HepG2 (cell line): ENCODE results near the gene CKMT2. TPM values are rescaled to one million over a fixed set of nuclear protein-coding genes. Genes with fewer than 3 reads are reported as not detected.
A peak's percentile ranks its signal among the peaks of the same experiment; 100 is the strongest.

Experiments
- BCL6 ChIP-seq: IDR thresholded peaks from 2 replicates; pipeline ENCODE4 v1.6.1; 2016; ENCODE audit warnings: missing genetic modification reagents, missing compliant biosample characterization
- CREB3 ChIP-seq: sonication (generic); formaldehyde crosslinking; IDR thresholded peaks from 2 replicates; pipeline ENCODE4 v1.5.0; 2020; ENCODE audit warnings: missing genetic modification reagents
- E2F2 ChIP-seq: sonication (generic); formaldehyde crosslinking; IDR thresholded peaks from 2 replicates; pipeline ENCODE4 v1.4.0; 2020; ENCODE audit warnings: missing genetic modification reagents, borderline replicate concordance
- FOXK1 ChIP-seq: sonication (generic); formaldehyde crosslinking; IDR thresholded peaks from 2 replicates; pipeline ENCODE4 v1.4.0; 2020; ENCODE audit warnings: low read depth, missing genetic modification reagents, borderline replicate concordance
- HDAC1 ChIP-seq: sonication (generic); formaldehyde crosslinking; IDR thresholded peaks from 2 replicates; pipeline ENCODE4 v1.5.1; 2020; ENCODE audit warnings: mild to moderate bottlenecking, missing genetic modification reagents
- HNF4A ChIP-seq: sonication (generic); formaldehyde crosslinking; IDR thresholded peaks from 2 replicates; pipeline ENCODE4 v1.4.0; 2020; ENCODE audit warnings: missing genetic modification reagents
- IKZF1 ChIP-seq: fragments of 450-650 bp; IDR thresholded peaks from 2 replicates; pipeline ENCODE4 v1.7.1; 2016
- IRF1 ChIP-seq: sonication (generic); formaldehyde crosslinking; IDR thresholded peaks from 2 replicates; pipeline ENCODE4 v1.4.0; 2020; ENCODE audit warnings: low read depth, mild to moderate bottlenecking, missing genetic modification reagents
- KAT8 ChIP-seq: IDR thresholded peaks from 2 replicates; pipeline ENCODE4 v1.6.1; 2016; ENCODE audit warnings: missing genetic modification reagents, missing compliant biosample characterization
- REXO4 ChIP-seq: sonication (generic); formaldehyde crosslinking; IDR thresholded peaks from 2 replicates; pipeline ENCODE4 v1.8.0; 2022; ENCODE audit warnings: missing genetic modification reagents, mild to moderate bottlenecking, borderline replicate concordance
- U2AF2 ChIP-seq: fragments of 200-400 bp; formaldehyde crosslinking; IDR thresholded peaks from 2 replicates; pipeline ENCODE4 v1.6.1; 2017; ENCODE audit warnings: low read depth, mild to moderate bottlenecking, low read length
- XBP1 ChIP-seq: sonication (generic); formaldehyde crosslinking; IDR thresholded peaks from 2 replicates; pipeline ENCODE4 v1.5.0; 2020; ENCODE audit warnings: missing genetic modification reagents
- ZFP36L2 ChIP-seq: sonication (generic); formaldehyde crosslinking; IDR thresholded peaks from 2 replicates; pipeline ENCODE4 v1.4.0; 2020; ENCODE audit warnings: missing genetic modification reagents
- ZNF343 ChIP-seq: sonication (generic); formaldehyde crosslinking; IDR thresholded peaks from 2 replicates; pipeline ENCODE4 v1.4.0; 2020; ENCODE audit warnings: mild to moderate bottlenecking, missing genetic modification reagents
- ZNF44 ChIP-seq: sonication (generic); formaldehyde crosslinking; IDR thresholded peaks from 2 replicates; pipeline ENCODE4 v1.5.1; 2020; ENCODE audit warnings: mild to moderate bottlenecking, missing genetic modification reagents
- ZNF468 ChIP-seq: sonication (generic); formaldehyde crosslinking; IDR thresholded peaks from 2 replicates; pipeline ENCODE4 v1.8.0; 2022; ENCODE audit warnings: mild to moderate bottlenecking, moderate library complexity, missing genetic modification reagents
- ZNF543 ChIP-seq: sonication (generic); formaldehyde crosslinking; IDR thresholded peaks from 2 replicates; pipeline ENCODE4 v1.4.0; 2020; ENCODE audit warnings: mild to moderate bottlenecking, missing genetic modification reagents
- polyA plus RNA-seq, 8 experiments: library from polyadenylated mRNA; depleted of rRNA in 3 of 8; stranded (reverse) in 7 of 8; unstranded in 1 of 8; fragments of >200 nt; fragmentation: Illumina TruSeq in 4 of 8; extraction: Trizol in 4 of 8; gene quantifications; 2 replicates each; pipeline versions ENCODE4 v1.2.1 to v1.2.3, GENCODE V29; 2011 to 2016; ENCODE audit warnings: low read depth in 4 of 8, missing spikeins in 1 of 8, mixed read lengths in 1 of 8; ENCODE audit not compliant: insufficient read depth in 1 of 8
- total RNA-seq, 5 experiments: library from RNA; depleted of rRNA; stranded (reverse); fragments of >200 nt; fragmentation: Illumina TruSeq; extraction: Trizol; gene quantifications; 2 replicates each; pipeline ENCODE4 v1.2.3, GENCODE V29; 2016; ENCODE audit warnings: low read depth in 1 of 5
- TF ChIP-seq, protein P1 (sequence below), 2 experiments: sonication (generic) in 1 of 2; formaldehyde crosslinking in 1 of 2; IDR thresholded peaks; 2 replicates each; pipeline versions ENCODE4 v1.5.1 to v1.6.1; 2011 to 2020; ENCODE audit warnings: borderline replicate concordance in 1 of 2, low read depth in 1 of 2, low read length in 1 of 2, mild to moderate bottlenecking in 1 of 2, missing genetic modification reagents in 1 of 2, moderate library complexity in 1 of 2

The CKMT2 gene
- total and polyA plus RNA-seq, 2 of the 13 experiments (the other 11 are each of a cell fraction or from before 2014, with no cell fraction given): 1.2 to 8.8 TPM

GRCh38 chr5:81301271-81302015 lies 68.3 kb downstream of the CKMT2 start, which contains the start of gene ZCCHC9 (continued):
- no peak for TF ChIP-seq E2F2 (CRISPR knock-in tag)
- peak; percentile 17; the same call in 1 of the 2 replicates for TF ChIP-seq HNF4A
- no peak for TF ChIP-seq IRF1 (CRISPR knock-in tag)
- TF ChIP-seq IKZF1: no peak
- peak; percentile 58; the same call in 1 of the 2 replicates for TF ChIP-seq ZNF44 (CRISPR knock-in tag)
- peak; percentile 38; the same call in 1 of the 2 replicates for TF ChIP-seq ZNF343 (CRISPR knock-in tag)
- no peak for TF ChIP-seq U2AF2
- TF ChIP-seq, protein P1, sequence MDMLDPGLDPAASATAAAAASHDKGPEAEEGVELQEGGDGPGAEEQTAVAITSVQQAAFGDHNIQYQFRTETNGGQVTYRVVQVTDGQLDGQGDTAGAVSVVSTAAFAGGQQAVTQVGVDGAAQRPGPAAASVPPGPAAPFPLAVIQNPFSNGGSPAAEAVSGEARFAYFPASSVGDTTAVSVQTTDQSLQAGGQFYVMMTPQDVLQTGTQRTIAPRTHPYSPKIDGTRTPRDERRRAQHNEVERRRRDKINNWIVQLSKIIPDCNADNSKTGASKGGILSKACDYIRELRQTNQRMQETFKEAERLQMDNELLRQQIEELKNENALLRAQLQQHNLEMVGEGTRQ (IDR thresholded peaks at IDR 0.05; ENCODE audit: low read depth, low read length): no peak
- TF ChIP-seq, protein P1 (CRISPR knock-in tag; IDR thresholded peaks at IDR 0.05; ENCODE audit: borderline replicate concordance): no peak
- TF ChIP-seq ZNF543 (CRISPR knock-in tag): no peak; the same call in 1 of the 2 replicates
- TF ChIP-seq FOXK1 (CRISPR knock-in tag): peak; percentile 89; the same call in 1 of the 2 replicates
- TF ChIP-seq XBP1 (CRISPR knock-in tag): no peak
- TF ChIP-seq HDAC1 (CRISPR knock-in tag): peak; percentile 98
- TF ChIP-seq KAT8 (CRISPR knock-in tag): peak; percentile 97
- peak; percentile 47; the same call in 1 of the 2 replicates for TF ChIP-seq BCL6 (CRISPR knock-in tag)
- TF ChIP-seq ZFP36L2 (CRISPR knock-in tag): no peak
- no peak for TF ChIP-seq CREB3 (CRISPR knock-in tag)
- TF ChIP-seq REXO4 (CRISPR knock-in tag): no peak
- TF ChIP-seq ZNF468 (CRISPR knock-in tag): no peak
